ENCODE data around the gene USP12. TPM values are rescaled to one million over a fixed set of nuclear protein-coding genes. Genes with fewer than 3 reads are reported as not detected.
A peak's percentile ranks its signal among the peaks of the same experiment; 100 is the strongest.

The USP12 gene
- total RNA-seq, 1 experiment from 2014 or later = 32.0 TPM

DNA sequence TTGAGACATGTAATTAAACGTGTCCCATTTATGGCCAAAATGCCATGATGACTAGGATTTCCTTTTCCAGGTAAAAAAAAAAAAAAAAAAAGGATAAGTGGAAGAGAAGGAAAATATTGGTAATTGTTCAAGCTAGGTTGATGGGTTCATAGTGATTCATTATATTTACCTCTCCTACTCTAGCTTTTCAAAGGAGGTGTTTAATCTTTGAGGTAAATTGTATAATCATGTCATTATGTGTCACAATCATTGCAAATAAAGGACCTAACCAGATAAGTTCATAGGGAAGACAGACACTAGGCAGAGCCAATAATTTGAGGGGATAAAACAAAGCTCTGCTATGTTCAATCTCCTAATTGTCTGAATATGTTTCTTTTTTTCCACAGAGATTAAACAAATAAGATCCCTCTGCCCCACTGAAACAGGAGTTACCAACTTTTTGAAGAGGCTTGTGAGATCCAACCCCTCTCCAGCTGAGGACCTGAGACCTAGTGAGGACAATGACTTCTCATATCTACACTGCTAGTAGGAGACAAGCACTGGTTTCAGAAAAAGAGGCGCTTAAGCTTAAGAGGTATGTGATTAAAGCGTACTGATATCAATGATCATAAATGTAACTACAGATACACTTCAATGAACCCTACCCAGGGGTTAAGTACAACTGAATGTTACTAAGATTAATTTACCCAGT lies 61.4 kb downstream of the USP12 start:
- Histone ChIP-seq H3K9me3 (replicated peaks) (no peaks in the 10 kb centered on the region), H3K27ac (no peak overlapping the region), H3K4me3 (no peak overlapping the region), H3K27me3 (no peaks in the 10 kb centered on the region), H3K4me1 (peaks cover 4% of the 10 kb centered on the region), H3K36me3 (peaks cover 14% of the 10 kb centered on the region)
- DNase-seq = no peak

- DNase-seq = no peak
- no peak overlapping the region for H3K4me3 ChIP-seq
- H3K27ac ChIP-seq = no peak overlapping the region
- H3K9me3 ChIP-seq (replicated peaks) = no peaks in the 10 kb centered on the region
- no peaks in the 10 kb centered on the region for H3K27me3 ChIP-seq
- peaks cover 4% of the 10 kb centered on the region for H3K4me1 ChIP-seq
- peaks cover 32% of the 10 kb centered on the region for H3K36me3 ChIP-seq
Observed at GRCh38 chr13:27106144-27106543, 65.5 kb downstream of the USP12 start.

DNA sequence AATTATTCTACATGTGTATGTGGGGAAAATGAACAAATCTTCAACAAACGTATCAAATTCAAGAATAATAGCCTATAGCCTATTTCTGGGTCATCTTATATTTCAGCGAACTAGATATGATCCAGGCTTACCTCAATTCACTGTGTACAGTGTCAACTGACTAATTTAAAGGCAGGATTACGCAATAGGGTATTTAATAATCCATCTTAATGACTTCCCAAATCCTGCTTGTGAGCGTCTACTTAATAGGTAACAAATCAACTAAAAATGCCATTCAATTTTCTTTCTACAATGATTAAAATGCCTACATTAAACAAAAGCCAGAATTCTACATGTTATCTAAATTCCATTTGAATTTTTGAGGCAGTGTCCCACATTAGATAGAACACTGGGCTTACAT lies 67.0 kb downstream of the USP12 start:
- no peaks in the 10 kb centered on the region for H3K9me3 ChIP-seq (replicated peaks)
- DNase-seq = no peak
- H3K27me3 ChIP-seq = no peaks in the 10 kb centered on the region
- H3K27ac ChIP-seq = no peak overlapping the region
- H3K4me3 ChIP-seq = no peak overlapping the region
- H3K36me3 ChIP-seq = peaks cover 37% of the 10 kb centered on the region
- peaks cover 4% of the 10 kb centered on the region for H3K4me1 ChIP-seq

- Histone ChIP-seq H3K36me3 (peaks cover 37% of the 10 kb centered on the region), H3K27me3 (no peaks in the 10 kb centered on the region), H3K4me3 (no peak overlapping the region), H3K4me1 (no peaks in the 10 kb centered on the region), H3K27ac (no peak overlapping the region), H3K9me3 (replicated peaks) (no peaks in the 10 kb centered on the region)
- DNase-seq = no peak
Observed at GRCh38 chr13:27101847-27102246, 69.8 kb downstream of the USP12 start.

DNA sequence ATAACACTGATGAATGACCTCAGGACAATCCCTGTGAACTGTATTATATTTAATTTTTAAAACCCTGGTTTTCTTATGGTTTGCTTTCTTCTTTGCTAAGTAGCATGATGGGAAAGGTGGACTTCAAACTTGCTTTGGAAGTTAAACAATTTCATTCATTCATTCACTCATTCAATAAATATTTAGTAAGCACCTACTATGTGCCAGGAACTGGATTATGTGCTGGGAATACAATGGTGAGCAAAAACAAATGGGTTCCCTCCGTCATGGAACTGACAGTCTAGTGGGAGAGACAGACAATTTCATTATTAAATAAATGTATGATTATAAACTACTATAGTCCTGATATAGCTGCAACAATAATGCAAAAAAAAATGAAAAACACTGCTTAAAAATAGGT lies 70.3 kb downstream of the USP12 start:
- no peaks in the 10 kb centered on the region for H3K9me3 ChIP-seq (replicated peaks)
- H3K4me3 ChIP-seq = no peak overlapping the region
- H3K36me3 ChIP-seq = peaks cover 37% of the 10 kb centered on the region
- H3K27ac ChIP-seq = no peak overlapping the region
- H3K27me3 ChIP-seq = no peaks in the 10 kb centered on the region
- no peaks in the 10 kb centered on the region for H3K4me1 ChIP-seq
- no peak for DNase-seq

GRCh38 chr13:27097691-27098090 lies 73.9 kb downstream of the USP12 start:
- no peaks in the 10 kb centered on the region for H3K9me3 ChIP-seq (replicated peaks)
- DNase-seq = no peak
- no peak overlapping the region for H3K4me3 ChIP-seq
- H3K27ac ChIP-seq = no peak overlapping the region
- peaks cover 26% of the 10 kb centered on the region for H3K36me3 ChIP-seq
- H3K4me1 ChIP-seq = no peaks in the 10 kb centered on the region
- no peaks in the 10 kb centered on the region for H3K27me3 ChIP-seq

- peaks cover 22% of the 10 kb centered on the region for H3K36me3 ChIP-seq
- no peaks in the 10 kb centered on the region for H3K27me3 ChIP-seq
Observed at GRCh38 chr13:27091451-27091850, 80.2 kb downstream of the USP12 start.

DNA sequence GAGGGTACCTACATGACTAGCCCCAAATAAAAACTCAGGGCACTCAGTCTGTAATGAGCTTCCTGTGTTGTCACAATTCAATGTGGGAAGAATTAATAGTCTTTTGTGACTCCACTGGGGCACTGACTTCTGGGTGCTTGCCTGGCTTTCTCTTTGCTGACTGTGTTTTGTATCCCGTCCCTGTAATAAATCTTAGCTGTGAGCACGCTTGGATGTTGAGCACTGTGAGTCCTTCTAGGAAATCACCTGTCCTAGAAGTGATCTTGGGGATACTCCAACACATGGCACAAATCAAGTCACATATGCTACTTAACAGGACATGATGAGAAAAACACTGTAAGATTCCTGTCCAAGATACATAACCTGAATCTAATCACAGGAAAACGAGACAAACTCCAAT lies 83.0 kb downstream of the USP12 start:
- H3K4me3 ChIP-seq = no peak overlapping the region
- no peak overlapping the region for H3K27ac ChIP-seq
- H3K9me3 ChIP-seq (replicated peaks) = no peaks in the 10 kb centered on the region
- DNase-seq = no peak
- H3K27me3 ChIP-seq = no peaks in the 10 kb centered on the region
- H3K36me3 ChIP-seq = peaks cover 26% of the 10 kb centered on the region
- H3K4me1 ChIP-seq = no peaks in the 10 kb centered on the region

More at GRCh38 chr13:27091451-27091850, 80.2 kb downstream of the USP12 start:
- no peaks in the 10 kb centered on the region for H3K4me1 ChIP-seq
- no peaks in the 10 kb centered on the region for H3K9me3 ChIP-seq (replicated peaks)
- no peak overlapping the region for H3K4me3 ChIP-seq
- no peak for DNase-seq
- no peak overlapping the region for H3K27ac ChIP-seq

DNA sequence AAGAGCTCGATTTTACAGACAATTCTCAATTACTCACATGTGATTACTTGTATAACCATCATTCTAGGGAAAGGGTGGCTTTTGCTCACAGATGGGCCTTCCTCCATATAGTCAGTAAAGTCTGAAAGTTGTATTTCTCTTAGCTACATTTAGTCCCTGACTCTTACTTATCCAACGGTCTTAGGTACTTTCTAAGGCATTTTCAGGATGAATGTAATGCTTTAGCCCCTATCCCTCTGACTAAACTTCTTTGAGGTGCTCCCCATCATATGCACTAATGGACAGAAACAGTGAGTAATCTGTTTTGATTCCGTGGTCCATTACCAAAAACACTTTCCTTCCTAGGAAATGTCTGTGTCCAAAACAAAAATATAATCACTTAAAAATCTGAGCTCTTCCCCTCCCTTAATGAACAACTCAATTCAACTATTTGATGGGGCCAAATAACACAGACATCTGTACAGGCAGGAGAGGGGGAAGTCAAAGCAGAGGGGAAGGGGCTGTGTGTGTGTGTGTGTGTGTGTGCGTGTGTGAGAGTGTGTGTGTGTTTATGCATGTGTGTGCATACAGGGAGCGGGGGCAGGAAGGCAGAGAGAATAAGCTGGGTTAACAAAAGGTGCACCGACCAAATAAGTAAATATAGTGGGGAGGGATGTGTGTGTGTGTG lies 84.9 kb downstream of the USP12 start:
- Histone ChIP-seq H3K27me3 (no peaks in the 10 kb centered on the region), H3K4me3 (no peak overlapping the region), H3K9me3 (replicated peaks) (no peaks in the 10 kb centered on the region), H3K4me1 (no peaks in the 10 kb centered on the region; the same call in 1 of the 2 replicates), H3K27ac (no peak overlapping the region), H3K36me3 (peaks cover 26% of the 10 kb centered on the region)
- DNase-seq = no peak

- no peak for DNase-seq
- H3K4me1 ChIP-seq = peaks cover 14% of the 10 kb centered on the region
- no peak overlapping the region for H3K27ac ChIP-seq
- H3K9me3 ChIP-seq (replicated peaks) = no peaks in the 10 kb centered on the region
- H3K27me3 ChIP-seq = no peaks in the 10 kb centered on the region
- H3K36me3 ChIP-seq = peaks cover 18% of the 10 kb centered on the region
- no peak overlapping the region for H3K4me3 ChIP-seq
Observed at GRCh38 chr13:27083183-27083582, 88.4 kb downstream of the USP12 start.

DNA sequence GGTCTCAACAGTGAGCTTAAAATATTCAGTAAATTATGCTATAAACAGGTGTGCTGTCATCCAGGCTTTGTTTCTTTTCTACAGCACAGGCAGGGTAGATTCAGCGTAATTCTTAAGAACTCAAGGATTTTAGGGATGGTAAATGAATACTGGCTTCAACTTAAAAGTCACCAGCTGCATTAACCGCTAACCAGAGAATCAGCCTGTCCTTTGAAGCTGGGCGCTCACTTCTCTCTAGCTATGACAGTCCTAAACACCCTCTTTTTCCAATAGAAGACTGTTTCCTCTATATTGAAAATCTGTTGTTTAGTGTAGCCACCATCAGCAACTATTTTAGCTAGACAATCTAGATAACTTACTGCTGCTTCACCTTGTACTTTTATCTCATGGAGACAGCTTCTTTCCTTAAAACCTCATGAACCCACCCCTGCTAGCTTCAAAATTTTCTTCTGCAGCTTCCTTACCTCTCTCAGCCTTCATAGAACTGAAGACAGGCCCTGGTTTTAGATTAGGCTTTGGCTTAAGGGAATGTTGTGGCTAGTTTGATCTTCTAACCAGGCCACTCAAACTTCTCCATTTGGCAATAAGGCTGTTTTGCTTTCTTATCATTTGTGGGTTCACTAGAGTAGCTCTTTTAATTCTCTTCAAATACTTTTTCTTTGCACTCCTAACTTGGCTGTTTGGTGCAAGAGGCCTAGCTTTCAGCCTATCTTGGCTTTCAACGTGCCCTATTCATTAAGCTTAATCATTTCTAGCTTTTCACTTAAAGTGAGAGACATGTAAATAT lies 89.5 kb downstream of the USP12 start:
- H3K27ac ChIP-seq = no peak overlapping the region

DNA sequence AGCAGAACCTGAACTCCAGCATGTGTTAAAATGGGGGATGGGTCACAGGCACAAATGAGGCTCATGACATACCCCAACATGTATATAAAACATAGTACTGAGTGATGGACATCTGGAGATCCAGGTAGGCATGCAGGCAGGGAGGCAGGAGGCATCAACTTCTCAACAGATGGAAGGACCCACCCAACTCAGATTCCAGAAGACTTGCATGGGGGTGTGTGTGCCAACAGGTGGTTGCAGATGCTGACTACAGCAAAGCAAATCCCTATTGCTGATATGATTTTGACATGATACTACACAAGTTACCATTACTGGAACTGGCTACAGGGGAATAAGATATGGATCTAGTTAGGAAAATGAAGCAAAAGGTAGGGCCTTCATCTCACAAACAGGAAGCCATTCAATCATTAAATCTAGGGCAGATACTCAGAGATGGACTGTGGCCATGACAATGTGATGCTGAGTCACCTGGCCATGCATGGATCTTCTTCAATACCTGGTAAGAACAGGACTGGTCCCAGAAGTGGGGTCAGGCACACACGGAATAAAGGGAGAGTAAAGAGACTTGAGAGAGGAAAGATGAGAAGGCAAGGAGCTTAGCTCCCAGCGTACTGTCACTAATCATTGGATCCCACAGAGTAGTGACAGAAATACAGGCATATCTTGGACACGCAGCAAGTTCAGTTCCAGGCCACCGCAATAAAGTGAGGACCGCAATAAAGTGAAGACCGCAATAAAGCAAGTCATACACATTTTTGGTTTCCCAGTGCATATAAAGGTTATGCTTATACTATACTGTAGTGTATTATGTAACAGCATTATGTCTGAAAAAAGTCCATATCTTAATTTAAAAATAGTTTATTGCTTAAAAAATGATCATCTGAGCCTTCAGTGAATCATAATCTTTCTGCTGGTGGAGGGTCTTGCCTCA lies 91.3 kb downstream of the USP12 start:
- Histone ChIP-seq H3K27me3 (no peaks in the 10 kb centered on the region), H3K27ac (peak overlapping the region; percentile 36; the same call in 1 of the 2 replicates), H3K4me3 (no peak overlapping the region), H3K36me3 (peaks cover 14% of the 10 kb centered on the region), H3K9me3 (replicated peaks) (no peaks in the 10 kb centered on the region), H3K4me1 (peaks cover 14% of the 10 kb centered on the region)
- DNase-seq = peak in 1 of 2 experiments; percentile 11

More for the DNA sequence above, 89.5 kb downstream of the USP12 start:
- DNase-seq = no peak
- Histone ChIP-seq H3K4me3 (no peak overlapping the region), H3K27me3 (no peaks in the 10 kb centered on the region), H3K9me3 (replicated peaks) (no peaks in the 10 kb centered on the region), H3K4me1 (peaks cover 14% of the 10 kb centered on the region), H3K36me3 (peaks cover 18% of the 10 kb centered on the region)

DNA sequence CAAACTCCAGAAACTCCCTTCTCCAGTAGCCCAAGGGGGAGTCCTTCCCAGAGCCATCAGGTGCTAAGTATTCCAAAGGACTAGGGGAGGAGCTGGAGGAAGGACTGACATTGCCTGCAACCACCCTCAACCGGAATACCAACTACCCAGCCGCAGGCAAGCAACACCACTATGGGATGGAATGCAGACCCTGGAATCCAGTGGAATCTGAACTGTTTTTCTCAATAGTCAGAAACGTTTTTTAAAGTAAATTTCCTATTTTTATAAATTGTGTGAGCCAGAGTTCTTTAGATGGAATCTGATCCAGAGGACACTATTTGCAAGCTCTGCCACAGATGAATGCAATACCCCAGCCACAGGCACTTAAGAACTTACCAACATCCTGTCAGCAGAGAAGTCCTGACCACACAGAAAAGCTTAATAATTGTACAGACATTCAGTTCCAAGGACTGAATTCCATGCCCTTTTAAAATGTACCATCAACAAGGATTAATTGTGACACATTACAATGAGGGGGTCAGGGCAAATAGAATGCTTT lies 92.1 kb downstream of the USP12 start:
- Histone ChIP-seq H3K4me1 (peaks cover 14% of the 10 kb centered on the region), H3K27me3 (no peaks in the 10 kb centered on the region), H3K9me3 (replicated peaks) (no peaks in the 10 kb centered on the region), H3K4me3 (no peak overlapping the region), H3K36me3 (peaks cover 15% of the 10 kb centered on the region), H3K27ac (peak overlapping the region; percentile 36)
- peak; percentile 23 to 41 for DNase-seq

- Histone ChIP-seq H3K4me3 (no peak overlapping the region), H3K4me1 (peaks cover 14% of the 10 kb centered on the region), H3K27me3 (no peaks in the 10 kb centered on the region), H3K36me3 (peaks cover 15% of the 10 kb centered on the region; the same call in 1 of the 2 replicates), H3K27ac (no peak overlapping the region), H3K9me3 (replicated peaks) (no peaks in the 10 kb centered on the region)
- no peak for DNase-seq
Observed at GRCh38 chr13:27077451-27077850, 94.2 kb downstream of the USP12 start.
